GM12801 (cell line): ENCODE measurements around the gene CRB3.

Experiments
- CTCF ChIP-seq: IDR thresholded peaks from one replicate; pipeline ENCODE4 v1.5.1; 2011; ENCODE audit warnings: control low read depth; ENCODE audit not compliant: insufficient read length; ENCODE audit errors: extremely low read depth

The CRB3 gene

GRCh38 chr19:6421075-6422014, 42.7 kb upstream of the CRB3 start:
- no peak for TF ChIP-seq CTCF

GRCh38 chr19:6423499-6424194, 40.4 kb upstream of the CRB3 start:
- TF ChIP-seq CTCF, result no peak

- TF ChIP-seq CTCF, result no peak
Measured at GRCh38 chr19:6424195-6424938, 39.7 kb upstream of the CRB3 start, which contains the start of gene KHSRP. Gene KHSRP (minus strand): TSS chr19:6424811. CDS start chr19:6424701, 110 bp downstream.

GRCh38 chr19:6424939-6425731, 38.9 kb upstream of the CRB3 start:
- no peak for TF ChIP-seq CTCF

GRCh38 chr19:6425732-6426620, 38.1 kb upstream of the CRB3 start:
- no peak for TF ChIP-seq CTCF

- no peak for TF ChIP-seq CTCF
Measured at GRCh38 chr19:6427131-6427530, 36.9 kb upstream of the CRB3 start.
